Measurements from ENCODE around the gene DPH7. TPM values are rescaled to one million over a fixed set of nuclear protein-coding genes. Genes with fewer than 3 reads are reported as not detected.

Gene DPH7
- total RNA-seq, 1 donor from 2014 or later = 37.6 TPM

DNA sequence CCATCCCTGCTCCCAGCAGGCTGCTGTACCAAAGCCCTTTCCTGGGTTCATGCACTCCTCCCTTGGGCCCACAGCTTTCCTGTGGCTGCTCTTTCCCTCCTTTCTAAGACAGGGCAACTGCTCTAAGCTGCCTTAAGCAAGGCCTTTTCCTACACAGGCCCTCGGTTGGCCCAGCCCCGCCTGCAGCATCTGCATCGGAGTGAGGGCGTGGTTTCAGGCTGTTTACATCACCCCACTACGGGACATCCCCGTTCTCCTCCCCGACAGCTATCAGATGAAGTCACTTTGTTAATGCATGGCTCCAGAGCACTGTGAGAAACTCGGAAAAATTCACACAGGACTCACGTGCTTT is 3.4 kb downstream of the DPH7 start:
- peaks cover 16% of the 10 kb centered on the region for H3K4me1 ChIP-seq
- H2AFZ ChIP-seq (replicated peaks) = no peak overlapping the region
- H3K27me3 ChIP-seq = no peaks in the 10 kb centered on the region
- TF ChIP-seq EZH2 (IDR thresholded peaks at IDR 0.05) = no peak
- TF ChIP-seq EZH2phosphoT487 (IDR thresholded peaks at IDR 0.05) = no peak
- TF ChIP-seq, protein P1, sequence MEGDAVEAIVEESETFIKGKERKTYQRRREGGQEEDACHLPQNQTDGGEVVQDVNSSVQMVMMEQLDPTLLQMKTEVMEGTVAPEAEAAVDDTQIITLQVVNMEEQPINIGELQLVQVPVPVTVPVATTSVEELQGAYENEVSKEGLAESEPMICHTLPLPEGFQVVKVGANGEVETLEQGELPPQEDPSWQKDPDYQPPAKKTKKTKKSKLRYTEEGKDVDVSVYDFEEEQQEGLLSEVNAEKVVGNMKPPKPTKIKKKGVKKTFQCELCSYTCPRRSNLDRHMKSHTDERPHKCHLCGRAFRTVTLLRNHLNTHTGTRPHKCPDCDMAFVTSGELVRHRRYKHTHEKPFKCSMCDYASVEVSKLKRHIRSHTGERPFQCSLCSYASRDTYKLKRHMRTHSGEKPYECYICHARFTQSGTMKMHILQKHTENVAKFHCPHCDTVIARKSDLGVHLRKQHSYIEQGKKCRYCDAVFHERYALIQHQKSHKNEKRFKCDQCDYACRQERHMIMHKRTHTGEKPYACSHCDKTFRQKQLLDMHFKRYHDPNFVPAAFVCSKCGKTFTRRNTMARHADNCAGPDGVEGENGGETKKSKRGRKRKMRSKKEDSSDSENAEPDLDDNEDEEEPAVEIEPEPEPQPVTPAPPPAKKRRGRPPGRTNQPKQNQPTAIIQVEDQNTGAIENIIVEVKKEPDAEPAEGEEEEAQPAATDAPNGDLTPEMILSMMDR (IDR thresholded peaks at IDR 0.05) = no peak
- peaks cover 11% of the 10 kb centered on the region for H3F3A ChIP-seq (ENCODE audit: low read depth)
- H3K4me3 Mint-ChIP-seq = no peak overlapping the region
- H3K27me3 Mint-ChIP-seq (ENCODE audit: insufficient read depth, low read depth) = peaks cover 12% of the 10 kb centered on the region
- peaks cover 30% of the 10 kb centered on the region for H3K36me3 Mint-ChIP-seq
- H3K4me3 ChIP-seq = no peak overlapping the region
- peaks cover 28% of the 10 kb centered on the region for H4K20me1 ChIP-seq (ENCODE audit: low read depth)
- no peak overlapping the region for H3K4me2 ChIP-seq
- no peak for DNase-seq (ENCODE audit: low spot score)
- no peak overlapping the region for H3K9ac ChIP-seq
- peaks cover 34% of the 10 kb centered on the region for H3K79me2 ChIP-seq (ENCODE audit: low read depth)
- H3K27ac ChIP-seq = no peak overlapping the region
- H3K36me3 ChIP-seq = no peaks in the 10 kb centered on the region
- peaks cover 24% of the 10 kb centered on the region for H3K4me1 Mint-ChIP-seq
- H3K27ac Mint-ChIP-seq = no peak overlapping the region
- no peaks in the 10 kb centered on the region for H3K9me3 Mint-ChIP-seq
- no peaks in the 10 kb centered on the region for H3K9me3 ChIP-seq (ENCODE audit: low read depth)

- H3K9me3 ChIP-seq (ENCODE audit: low read depth) = no peaks in the 10 kb centered on the region
- H3K36me3 Mint-ChIP-seq = peaks cover 31% of the 10 kb centered on the region
- no peak overlapping the region for H2AFZ ChIP-seq (replicated peaks)
- H3K4me3 Mint-ChIP-seq = no peak overlapping the region
- H3K4me2 ChIP-seq = no peak overlapping the region
- no peak overlapping the region for H3K4me3 ChIP-seq
- no peak overlapping the region for H3K27ac Mint-ChIP-seq
- H3K4me1 ChIP-seq = peaks cover 14% of the 10 kb centered on the region
- peaks cover 34% of the 10 kb centered on the region for H3K79me2 ChIP-seq (ENCODE audit: low read depth)
- H3K27me3 Mint-ChIP-seq (ENCODE audit: insufficient read depth, low read depth) = peaks cover 8% of the 10 kb centered on the region
- no peaks in the 10 kb centered on the region for H3K27me3 ChIP-seq
- peaks cover 28% of the 10 kb centered on the region for H4K20me1 ChIP-seq (ENCODE audit: low read depth)
- H3K36me3 ChIP-seq = no peaks in the 10 kb centered on the region
- peaks cover 21% of the 10 kb centered on the region for H3K4me1 Mint-ChIP-seq
- TF ChIP-seq EZH2phosphoT487 (IDR thresholded peaks at IDR 0.05) = no peak
- TF ChIP-seq EZH2 (IDR thresholded peaks at IDR 0.05) = no peak
- TF ChIP-seq, protein P1 (IDR thresholded peaks at IDR 0.05) = no peak
- peaks cover 4% of the 10 kb centered on the region for H3F3A ChIP-seq (ENCODE audit: low read depth)
- H3K9me3 Mint-ChIP-seq = no peaks in the 10 kb centered on the region
- DNase-seq (ENCODE audit: low spot score) = no peak
- H3K27ac ChIP-seq = no peak overlapping the region
- H3K9ac ChIP-seq = no peak overlapping the region
Observed at GRCh38 chr9:137574192-137574591, 4.5 kb downstream of the DPH7 start.

GRCh38 chr9:137570566-137570965 is 8.2 kb downstream of the DPH7 start:
- TF ChIP-seq, protein P1 (IDR thresholded peaks at IDR 0.05) = no peak
- TF ChIP-seq EZH2 (IDR thresholded peaks at IDR 0.05) (no peak), EZH2phosphoT487 (IDR thresholded peaks at IDR 0.05) (no peak)
- Mint-ChIP-seq H3K4me3 (no peak overlapping the region), H3K27me3 (ENCODE audit: insufficient read depth, low read depth) (peaks cover 5% of the 10 kb centered on the region), H3K27ac (no peak overlapping the region), H3K9me3 (no peaks in the 10 kb centered on the region), H3K36me3 (peaks cover 28% of the 10 kb centered on the region), H3K4me1 (no peaks in the 10 kb centered on the region)
- Histone ChIP-seq H3F3A (ENCODE audit: low read depth) (no peaks in the 10 kb centered on the region), H3K27me3 (no peaks in the 10 kb centered on the region), H2AFZ (replicated peaks) (no peak overlapping the region), H3K9ac (no peak overlapping the region), H4K20me1 (ENCODE audit: low read depth) (peaks cover 2% of the 10 kb centered on the region), H3K27ac (no peak overlapping the region), H3K4me2 (no peak overlapping the region), H3K9me3 (ENCODE audit: low read depth) (no peaks in the 10 kb centered on the region), H3K4me1 (no peaks in the 10 kb centered on the region), H3K79me2 (ENCODE audit: low read depth) (peaks cover 4% of the 10 kb centered on the region), H3K36me3 (no peaks in the 10 kb centered on the region), H3K4me3 (no peak overlapping the region)
- DNase-seq (ENCODE audit: low spot score) = no peak
